Fibroblast of mammary gland (primary cell): ENCODE data around the gene AK2.

ENCODE experiments used
- DNase-seq: peaks from one replicate; pipeline ENCODE4 v3.0.0-alpha.2; 2010; ENCODE audit warnings: low read depth
- H3K4me3 ChIP-seq: 2 replicates; pipeline ENCODE4 v1.5.1; 2011; ENCODE audit warnings: low read depth, mild to moderate bottlenecking, low read length, moderate library complexity; ENCODE audit not compliant: control insufficient read depth
- TF ChIP-seq, protein P1 (sequence below): conservative IDR thresholded peaks from 2 replicates; pipeline ENCODE4 v1.5.1; 2011; ENCODE audit warnings: low read depth, low read length, inconsistent platforms; ENCODE audit not compliant: control insufficient read depth, insufficient read depth

AK2 gene

DNA sequence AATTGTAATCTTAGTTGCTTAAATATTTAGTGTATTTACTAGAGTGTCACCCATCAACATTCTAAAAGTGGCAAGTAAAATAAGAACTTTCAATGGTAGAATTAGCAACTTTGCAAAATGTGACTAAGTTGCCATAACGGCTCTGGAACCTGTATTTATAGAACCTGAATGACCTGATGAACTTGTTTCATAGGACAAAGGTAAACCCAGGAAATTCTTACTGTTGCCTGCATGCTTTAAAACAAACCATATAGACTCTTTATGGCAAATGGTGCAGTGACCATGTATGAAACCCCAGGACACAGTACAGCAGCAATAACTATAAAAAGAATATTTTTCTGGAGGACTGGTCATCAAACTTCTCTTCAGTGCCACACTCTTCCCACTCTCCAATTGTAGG, 22.9 kb downstream of the AK2 start:
- TF ChIP-seq, protein P1, sequence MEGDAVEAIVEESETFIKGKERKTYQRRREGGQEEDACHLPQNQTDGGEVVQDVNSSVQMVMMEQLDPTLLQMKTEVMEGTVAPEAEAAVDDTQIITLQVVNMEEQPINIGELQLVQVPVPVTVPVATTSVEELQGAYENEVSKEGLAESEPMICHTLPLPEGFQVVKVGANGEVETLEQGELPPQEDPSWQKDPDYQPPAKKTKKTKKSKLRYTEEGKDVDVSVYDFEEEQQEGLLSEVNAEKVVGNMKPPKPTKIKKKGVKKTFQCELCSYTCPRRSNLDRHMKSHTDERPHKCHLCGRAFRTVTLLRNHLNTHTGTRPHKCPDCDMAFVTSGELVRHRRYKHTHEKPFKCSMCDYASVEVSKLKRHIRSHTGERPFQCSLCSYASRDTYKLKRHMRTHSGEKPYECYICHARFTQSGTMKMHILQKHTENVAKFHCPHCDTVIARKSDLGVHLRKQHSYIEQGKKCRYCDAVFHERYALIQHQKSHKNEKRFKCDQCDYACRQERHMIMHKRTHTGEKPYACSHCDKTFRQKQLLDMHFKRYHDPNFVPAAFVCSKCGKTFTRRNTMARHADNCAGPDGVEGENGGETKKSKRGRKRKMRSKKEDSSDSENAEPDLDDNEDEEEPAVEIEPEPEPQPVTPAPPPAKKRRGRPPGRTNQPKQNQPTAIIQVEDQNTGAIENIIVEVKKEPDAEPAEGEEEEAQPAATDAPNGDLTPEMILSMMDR, result no peak
- no peak overlapping the region for H3K4me3 ChIP-seq
- DNase-seq, result no peak

DNA sequence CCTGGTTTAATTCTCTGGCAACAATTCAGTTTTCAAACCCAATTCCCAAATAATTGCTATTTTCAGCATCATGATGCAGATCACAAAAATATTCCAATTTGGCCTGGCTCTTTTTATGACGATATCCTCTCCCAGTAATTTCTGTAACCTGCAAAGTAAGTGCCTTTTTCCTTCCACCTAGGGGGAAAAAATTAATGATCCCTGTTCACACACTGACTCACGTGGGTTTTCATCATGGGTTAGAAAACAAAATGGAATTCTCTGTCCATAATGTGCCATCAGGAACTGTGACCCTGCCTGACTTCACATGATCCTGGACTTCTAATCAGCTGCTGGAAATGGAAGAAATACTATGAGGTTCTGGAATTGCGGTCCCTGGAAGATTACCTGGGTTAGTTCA, 24.5 kb downstream of the AK2 start:
- no peak overlapping the region for H3K4me3 ChIP-seq
- no peak for DNase-seq
- TF ChIP-seq, protein P1, result no peak

DNA sequence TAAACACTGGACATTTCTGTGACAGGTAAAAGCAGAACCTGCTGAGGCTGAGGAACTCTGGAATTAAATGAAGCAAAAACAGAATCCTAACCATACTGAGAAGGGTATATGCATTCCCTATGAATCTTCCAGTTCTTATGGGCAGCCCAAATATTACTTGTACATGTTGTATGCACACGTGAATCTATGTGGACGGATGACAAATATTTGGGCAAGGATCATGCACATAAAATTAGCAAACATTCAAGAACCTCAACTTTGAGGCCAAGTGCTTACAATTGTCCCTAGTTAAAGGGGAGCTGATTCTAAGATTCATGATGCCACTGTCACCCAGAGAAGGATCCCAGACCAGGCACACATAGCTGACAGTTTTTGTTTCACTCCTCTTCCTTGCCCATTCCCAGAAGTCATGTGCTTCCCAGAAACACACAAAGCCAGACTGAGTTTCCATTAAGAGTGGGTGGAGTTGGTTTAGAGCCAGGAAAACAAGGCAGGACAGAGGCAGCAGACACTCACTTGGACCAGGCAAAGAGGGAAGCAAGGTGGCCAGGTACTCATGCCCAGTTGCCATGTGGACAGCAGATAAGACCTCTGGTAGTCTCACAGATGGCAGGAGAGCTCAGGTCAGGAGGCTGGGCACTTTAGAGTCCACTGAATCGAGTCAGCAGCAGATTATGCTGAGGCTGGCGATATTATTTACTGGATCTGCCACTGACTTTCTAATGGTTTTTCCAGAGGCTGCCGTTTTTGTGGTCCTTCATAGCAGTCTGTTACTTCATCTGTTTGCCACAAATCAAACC, 25.6 kb downstream of the AK2 start:
- TF ChIP-seq, protein P1, result no peak
- H3K4me3 ChIP-seq, result no peak overlapping the region
- peak; percentile 74 for DNase-seq

DNA sequence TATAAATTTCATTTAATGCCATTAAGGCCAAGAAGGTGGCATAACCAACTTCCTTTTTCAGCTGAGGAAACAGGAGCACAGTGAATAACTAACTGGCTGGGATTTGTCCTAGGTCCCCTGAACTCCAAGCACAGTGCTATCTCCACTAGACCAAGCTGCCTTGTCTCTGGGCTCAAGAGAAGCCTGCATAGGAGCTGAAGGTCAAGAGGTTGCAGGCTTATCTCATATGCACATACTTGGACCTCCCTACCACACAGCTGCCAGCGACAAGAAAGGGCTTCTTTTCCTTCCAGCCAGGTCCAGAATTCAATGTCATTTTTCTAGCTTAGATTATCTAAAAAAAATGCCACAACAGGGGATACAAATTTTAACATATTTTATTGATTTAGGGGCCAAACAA, 27.1 kb downstream of the AK2 start:
- H3K4me3 ChIP-seq, result no peak overlapping the region
- TF ChIP-seq, protein P1, result no peak
- no peak for DNase-seq

DNA sequence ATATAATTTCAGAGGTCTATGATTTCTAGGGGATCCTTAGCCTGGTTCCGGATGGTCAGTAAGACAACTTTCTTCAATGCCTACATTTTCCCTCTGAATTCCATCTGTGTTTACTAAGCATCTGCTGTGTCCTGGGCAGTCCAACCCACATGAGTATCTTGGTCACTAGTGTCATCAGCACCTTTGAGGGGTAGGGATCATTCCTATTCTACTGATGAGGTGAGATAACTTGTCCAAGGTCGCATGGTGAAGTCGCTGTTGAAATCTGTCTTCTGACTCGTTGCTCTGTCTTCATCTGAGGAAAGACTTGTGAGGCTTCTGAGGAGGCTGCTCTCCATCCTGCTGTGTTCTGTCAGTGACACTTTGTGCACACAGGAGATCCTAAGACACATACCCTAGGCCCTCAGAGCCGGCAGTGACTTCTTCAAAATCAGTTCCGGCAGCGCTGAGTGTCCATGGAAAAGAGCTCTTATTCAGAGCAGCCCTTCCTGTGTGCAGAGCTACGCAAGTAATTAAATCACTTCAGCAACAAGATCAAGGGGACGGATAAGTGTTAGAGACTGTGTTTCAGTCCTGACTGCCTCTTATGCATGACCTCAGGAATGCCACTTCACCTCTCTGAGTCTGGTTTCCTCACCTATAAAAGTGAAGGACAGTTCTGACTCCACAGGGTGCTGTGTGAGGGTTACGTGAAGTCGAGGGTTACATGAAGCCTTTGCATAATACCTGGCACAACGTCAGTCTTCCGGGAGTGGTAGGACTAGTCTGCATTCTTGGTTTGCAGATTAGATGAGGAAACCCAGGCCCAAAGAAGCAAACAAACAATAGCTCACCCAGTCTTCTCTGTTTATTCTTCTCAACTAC, 28.4 kb downstream of the AK2 start:
- TF ChIP-seq, protein P1, result no peak
- H3K4me3 ChIP-seq, result no peak overlapping the region
- no peak for DNase-seq

DNA sequence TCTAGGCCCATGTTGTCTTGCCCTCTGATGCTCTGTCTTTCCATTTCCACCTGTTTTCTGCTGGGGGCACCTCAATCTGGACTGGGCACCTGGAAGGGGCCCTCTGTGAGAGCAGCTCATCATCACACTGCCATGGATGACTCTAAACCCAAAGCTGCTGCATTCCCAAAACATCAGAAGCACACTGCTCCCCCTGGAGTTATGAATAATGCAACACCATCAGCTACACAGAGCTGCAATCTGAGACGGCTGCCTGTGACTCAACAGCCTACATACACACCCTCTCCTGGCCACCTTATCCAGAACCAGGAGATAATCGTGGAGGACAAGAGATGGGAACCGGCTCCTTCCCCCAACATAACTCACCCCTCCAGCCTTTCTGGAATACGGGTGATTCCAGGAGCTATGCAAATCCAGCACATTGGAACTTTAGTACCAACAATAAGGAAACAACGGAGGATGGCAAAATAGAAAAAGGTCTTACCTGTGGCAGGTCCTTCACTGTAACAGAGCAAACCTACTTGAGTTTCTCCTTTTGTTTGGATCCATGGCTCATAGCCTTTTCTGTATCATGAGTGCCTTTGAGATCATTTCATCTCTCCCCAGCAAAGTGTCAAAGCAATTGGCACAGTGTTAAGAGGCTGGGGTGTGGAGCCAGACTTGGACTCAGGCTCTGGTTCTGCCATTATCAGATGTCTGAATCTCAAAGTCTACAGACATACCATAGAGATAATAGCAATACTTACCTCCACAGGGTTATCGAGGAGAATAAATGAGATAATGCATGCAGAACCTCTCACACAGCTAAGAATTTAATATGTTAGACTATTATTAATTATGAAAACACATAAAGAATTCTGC, 29.3 kb downstream of the AK2 start:
- peak; percentile 95 for DNase-seq
- TF ChIP-seq, protein P1, result peak; percentile 78
- no peak overlapping the region for H3K4me3 ChIP-seq
